A549 (cell line): ENCODE measurements around the gene MAP3K14.

Experiments
- CHD4 ChIP-seq: fragments of 200-600 bp; sonication (generic); IDR thresholded peaks from 2 replicates; pipeline ENCODE4 v1.6.1; 2016; ENCODE audit warnings: antibody characterized with exemption, mild to moderate bottlenecking, borderline replicate concordance
- CTCF ChIP-seq: fragments of >200 bp; sonication (Bioruptor Twin); formaldehyde crosslinking; IDR thresholded peaks from 3 replicates; pipeline ENCODE4 v1.5.1; 2016
- EHMT2 ChIP-seq: fragments of 200-600 bp; sonication (generic); IDR thresholded peaks from 2 replicates; pipeline ENCODE4 v1.6.1; 2016; ENCODE audit warnings: antibody characterized with exemption, low read depth, mild to moderate bottlenecking, moderate library complexity
- EP300 ChIP-seq, 2 experiments: fragments of >200 bp; sonication (Bioruptor Twin); formaldehyde crosslinking; IDR thresholded peaks; 2 replicates in 1 of 2; 3 replicates in 1 of 2; pipeline ENCODE4 v1.6.1; 2016 to 2017
- GATA3 ChIP-seq: IDR thresholded peaks from 2 replicates; pipeline ENCODE4 v1.6.1; 2012; ENCODE audit warnings: borderline replicate concordance
- JUN ChIP-seq, 2 experiments: fragments of >200 bp; sonication (Bioruptor Twin); formaldehyde crosslinking; IDR thresholded peaks; 2 replicates in 1 of 2; 3 replicates in 1 of 2; pipeline ENCODE4 v1.6.1; 2016 to 2017
- KDM1A ChIP-seq: fragments of 200-600 bp; sonication (generic); IDR thresholded peaks from 2 replicates; pipeline ENCODE4 v1.6.1; 2016; ENCODE audit warnings: low read depth, mild to moderate bottlenecking
- MAX ChIP-seq: IDR thresholded peaks from 2 replicates; pipeline ENCODE4 v1.6.1; 2012
- PBX3 ChIP-seq: IDR thresholded peaks from 2 replicates; pipeline ENCODE4 v1.6.1; 2012
- POLR2A ChIP-seq: IDR thresholded peaks from 2 replicates; pipeline ENCODE4 v1.6.1; 2012; ENCODE audit warnings: mild to moderate bottlenecking, low read length
- RCOR1 ChIP-seq: fragments of 150-350 bp; IDR thresholded peaks from 2 replicates; pipeline ENCODE4 v1.6.1; 2014; ENCODE audit warnings: antibody characterized with exemption, low read length, low read depth
- REST ChIP-seq: fragments of 200-600 bp; sonication (generic); IDR thresholded peaks from 2 replicates; pipeline ENCODE4 v1.6.1; 2016; ENCODE audit warnings: antibody characterized with exemption, mild to moderate bottlenecking, moderate library complexity
- RFX5 ChIP-seq: fragments of 450-650 bp; IDR thresholded peaks from 2 replicates; pipeline ENCODE4 v1.7.1; 2014; ENCODE audit warnings: antibody characterized with exemption, mild to moderate bottlenecking, moderate library complexity

GRCh38 chr17:45237686-45238085 is 79.1 kb downstream of the MAP3K14 start:
- TF ChIP-seq JUN (IDR thresholded peaks at IDR 0.05) (no peak), EP300 (IDR thresholded peaks at IDR 0.05) (no peak), POLR2A (no peak; the same call in 1 of the 2 replicates), GATA3 (no peak), CTCF (no peak), CHD4 (no peak), REST (no peak), RCOR1 (no peak), PBX3 (no peak), KDM1A (no peak), MAX (no peak), EHMT2 (no peak), RFX5 (no peak)
